ENCODE measurements around the gene AQP11. TPM values are rescaled to one million over a fixed set of nuclear protein-coding genes. Genes with fewer than 3 reads are reported as not detected.

AQP11 gene
- polyA plus RNA-seq, 2 of the 4 experiments (the other 2 are of a cell fraction) = 2.3 to 2.6 TPM

GRCh38 chr11:77558380-77558779 lies 31.4 kb upstream of the AQP11 start:
- no peak overlapping the region for H3K4me3 ChIP-seq
- peaks cover 3% of the 10 kb centered on the region; the same call in 2 of the 3 replicates for H3K9me3 ChIP-seq
- CTCF ChIA-PET = interaction anchor here (0.7 to 2.3 kb wide), 7 partner anchors 10 to 518 kb away, joined by 3 to 7 read pairs (median 4); partner anchors contain the start of gene OMP
- WGBS (ENCODE audit: missing lambda C conversion rate) = 42% methylated on average over 4 of the region's 4 CpGs
- peaks cover 27% of the 10 kb centered on the region for H3K4me1 ChIP-seq
- POLR2A ChIA-PET = no interaction called here
- TF ChIP-seq GATA3 (IDR thresholded peaks at IDR 0.05; ENCODE audit: borderline replicate concordance) (peak; percentile 63; the same call in 1 of the 2 replicates), ZSCAN20 (CRISPR knock-in tag; IDR thresholded peaks at IDR 0.05) (no peak), MAFK (IDR thresholded peaks at IDR 0.05; ENCODE audit: partially characterized antibody) (no peak), JUN (IDR thresholded peaks at IDR 0.05) (no peak), JUNB (IDR thresholded peaks at IDR 0.05) (0 out of 2 replicates have a peak, but pooled peaks have one; percentile 8)
- peak overlapping the region; percentile 29 to 77; a peak in 4 of 6 replicates for H3K27ac ChIP-seq
- DNase-seq (ENCODE audit: low read depth in 1 of 2, low spot score in 1 of 2) = no peak
- H3K4me2 ChIP-seq = no peak overlapping the region
- FAIRE-seq = no peak
- peak in 1 of 2 experiments; percentile 53; a peak in 3 of 6 replicates for ATAC-seq

- H3K4me2 ChIP-seq = peak overlapping the region; percentile 6; the same call in 2 of the 3 replicates
- peaks cover 16% of the 10 kb centered on the region; the same call in 2 of the 3 replicates for H3K9me3 ChIP-seq
- no peak overlapping the region for H3K4me3 ChIP-seq
- 62% methylated on average over 6 of the region's 6 CpGs for WGBS (ENCODE audit: missing lambda C conversion rate)
- TF ChIP-seq EP300 (IDR thresholded peaks at IDR 0.05) = 0 out of 5 replicates have a peak, but pooled peaks of 1 of the 2 experiments have one; percentile 10
- TF ChIP-seq RAD21 (conservative IDR thresholded peaks at IDR 0.05 in 1 of 2, IDR thresholded peaks at IDR 0.05 in 1 of 2) = no peak
- TF ChIP-seq NFE2L2 (conservative IDR thresholded peaks at IDR 0.05; ENCODE audit: low read length) = no peak
- no peak for TF ChIP-seq ZNF302 (CRISPR knock-in tag; IDR thresholded peaks at IDR 0.05)
- TF ChIP-seq BHLHE40 (IDR thresholded peaks at IDR 0.05; ENCODE audit: low read depth, low read length) = no peak
- no peak for TF ChIP-seq KDM1A (IDR thresholded peaks at IDR 0.05; ENCODE audit: low read depth)
- peak; percentile 29; the same call in 1 of the 2 replicates for TF ChIP-seq USF2 (IDR thresholded peaks at IDR 0.05)
- no peak for TF ChIP-seq EHMT2 (IDR thresholded peaks at IDR 0.05; ENCODE audit: low read depth)
- TF ChIP-seq JUNB (IDR thresholded peaks at IDR 0.05) = peak; percentile 75
- peak; percentile 63 for TF ChIP-seq GATA3 (IDR thresholded peaks at IDR 0.05; ENCODE audit: borderline replicate concordance)
- TF ChIP-seq MAX (IDR thresholded peaks at IDR 0.05) = peak; percentile 72
- TF ChIP-seq ATOH8 (CRISPR knock-in tag; IDR thresholded peaks at IDR 0.05; ENCODE audit: low read depth) = no peak
- TF ChIP-seq TP53 (CRISPR knock-in tag; IDR thresholded peaks at IDR 0.05) = no peak
- no peak for TF ChIP-seq CBX2 (IDR thresholded peaks at IDR 0.05; ENCODE audit: borderline replicate concordance, low read depth)
- TF ChIP-seq FOSL2 (IDR thresholded peaks at IDR 0.05) = peak; percentile 66; the same call in 1 of the 2 replicates
- peak; percentile 78 for TF ChIP-seq FOSL2 (CRISPR knock-in tag; IDR thresholded peaks at IDR 0.05)
- TF ChIP-seq HEYL (CRISPR knock-in tag; IDR thresholded peaks at IDR 0.05) = no peak
- TF ChIP-seq ZSCAN20 (CRISPR knock-in tag; IDR thresholded peaks at IDR 0.05) = no peak
- TF ChIP-seq RCOR1 (IDR thresholded peaks at IDR 0.05; ENCODE audit: low read depth, low read length) = no peak
- TF ChIP-seq RNF2 (IDR thresholded peaks at IDR 0.05; ENCODE audit: borderline replicate concordance, low read depth) = no peak
- 0 out of 3 replicates have a peak, but pooled peaks have one; percentile 21 for TF ChIP-seq BCL3 (IDR thresholded peaks at IDR 0.05)
- no peak for TF ChIP-seq SMC3 (IDR thresholded peaks at IDR 0.05)
- peak in 1 of 2 experiments; percentile 18; a peak in 1 of 5 replicates for TF ChIP-seq JUN (IDR thresholded peaks at IDR 0.05)
- TF ChIP-seq POLR2A (IDR thresholded peaks at IDR 0.05; ENCODE audit: low read length) = no peak
- TF ChIP-seq PHF8 (IDR thresholded peaks at IDR 0.05; ENCODE audit: borderline replicate concordance, low read depth) = no peak
- TF ChIP-seq KDM5A (IDR thresholded peaks at IDR 0.05) = no peak
- H3K27ac ChIP-seq = peak overlapping the region; percentile 53 to 79; a peak in 5 of 6 replicates
- H3K4me1 ChIP-seq = peaks cover 27% of the 10 kb centered on the region
- ATAC-seq (peak; percentile 66 to 76), FAIRE-seq (no peak), DNase-seq (ENCODE audit: low read depth in 1 of 2, low spot score in 1 of 2) (peak; percentile 38 to 61)
- ChIA-PET POLR2A (no interaction called here), CTCF (interaction anchor here (1.2 to 2.3 kb wide), 2 partner anchors 12 to 367 kb away, joined by 4 to 7 read pairs; no protein-coding TSS in a partner anchor)
These were observed 29.9 kb upstream of the AQP11 start for GRCh38 chr11:77559686-77560401.
